Osteoblast (primary cell): ENCODE data around the gene TRIM69. TPM values are rescaled to one million over a fixed set of nuclear protein-coding genes. Genes with fewer than 3 reads are reported as not detected.
A peak's percentile ranks its signal among the peaks of the same experiment; 100 is the strongest.
"Not testable (repeated sequence)": the region's sequence is repeated elsewhere in the genome, so short reads cannot be mapped to it uniquely, and the experiment has no call there.

Source experiments
- DNase-seq: peaks from one replicate; pipeline ENCODE4 v3.0.0; 2011; ENCODE audit warnings: low spot score, mixed read lengths; ENCODE audit not compliant: insufficient read length; ENCODE audit errors: missing footprints
- H2AFZ ChIP-seq: 2 replicates; pipeline ENCODE4 v1.6.0; 2011; ENCODE audit warnings: mild to moderate bottlenecking, low read length
- H3K27ac ChIP-seq: 2 replicates; pipeline ENCODE4 v1.5.1; 2011; ENCODE audit warnings: mild to moderate bottlenecking, low read depth, low read length, moderate library complexity
- H3K27me3 ChIP-seq: 2 replicates; pipeline ENCODE4 v1.6.0; 2012; ENCODE audit warnings: mild to moderate bottlenecking, control low read depth, inconsistent platforms, low read length, moderate library complexity; ENCODE audit not compliant: insufficient read depth
- H3K36me3 ChIP-seq: 2 replicates; pipeline ENCODE4 v1.5.1; 2011; ENCODE audit warnings: mild to moderate bottlenecking, low read length, control low read depth, moderate library complexity; ENCODE audit not compliant: insufficient read depth
- H3K4me1 ChIP-seq: 2 replicates; pipeline ENCODE4 v1.5.1; 2011; ENCODE audit warnings: mild to moderate bottlenecking, low read length, control low read depth, moderate library complexity; ENCODE audit not compliant: insufficient read depth
- H3K4me2 ChIP-seq: 2 replicates; pipeline ENCODE4 v1.6.0; 2011; ENCODE audit warnings: mild to moderate bottlenecking, low read length; ENCODE audit not compliant: insufficient read depth
- H3K4me3 ChIP-seq: fragments of 200-600 bp; sonication (generic); 3 replicates; pipeline ENCODE4 v1.5.1; 2012; ENCODE audit warnings: mild to moderate bottlenecking, low read length, inconsistent platforms; ENCODE audit not compliant: insufficient read depth
- H3K79me2 ChIP-seq: 2 replicates; pipeline ENCODE4 v1.6.0; 2012; ENCODE audit warnings: mild to moderate bottlenecking, low read length, control low read depth, inconsistent platforms; ENCODE audit not compliant: insufficient read depth
- H3K9me3 ChIP-seq: 2 replicates; pipeline ENCODE4 v1.5.1; 2011; ENCODE audit warnings: low read depth, low read length, control low read depth
- H4K20me1 ChIP-seq: 2 replicates; pipeline ENCODE4 v1.6.0; 2012; ENCODE audit warnings: mild to moderate bottlenecking, low read length, control low read depth; ENCODE audit not compliant: insufficient read depth
- total RNA-seq: library from RNA; depleted of rRNA; stranded (reverse); fragments of >200 nt; gene quantifications from 2 replicates; pipeline ENCODE4 v1.2.3, GENCODE V29; 2012
- TF ChIP-seq, protein P1 (sequence below): IDR thresholded peaks from 2 replicates; pipeline ENCODE4 v1.5.1; 2011; ENCODE audit warnings: mild to moderate bottlenecking, low read depth, low read length, moderate library complexity; ENCODE audit errors: extremely low read depth

Gene TRIM69
- total RNA-seq, 1 donor = 9.4 TPM

GRCh38 chr15:44735482-44736180 is 697 bp upstream of the TRIM69 start:
- TF ChIP-seq, protein P1, sequence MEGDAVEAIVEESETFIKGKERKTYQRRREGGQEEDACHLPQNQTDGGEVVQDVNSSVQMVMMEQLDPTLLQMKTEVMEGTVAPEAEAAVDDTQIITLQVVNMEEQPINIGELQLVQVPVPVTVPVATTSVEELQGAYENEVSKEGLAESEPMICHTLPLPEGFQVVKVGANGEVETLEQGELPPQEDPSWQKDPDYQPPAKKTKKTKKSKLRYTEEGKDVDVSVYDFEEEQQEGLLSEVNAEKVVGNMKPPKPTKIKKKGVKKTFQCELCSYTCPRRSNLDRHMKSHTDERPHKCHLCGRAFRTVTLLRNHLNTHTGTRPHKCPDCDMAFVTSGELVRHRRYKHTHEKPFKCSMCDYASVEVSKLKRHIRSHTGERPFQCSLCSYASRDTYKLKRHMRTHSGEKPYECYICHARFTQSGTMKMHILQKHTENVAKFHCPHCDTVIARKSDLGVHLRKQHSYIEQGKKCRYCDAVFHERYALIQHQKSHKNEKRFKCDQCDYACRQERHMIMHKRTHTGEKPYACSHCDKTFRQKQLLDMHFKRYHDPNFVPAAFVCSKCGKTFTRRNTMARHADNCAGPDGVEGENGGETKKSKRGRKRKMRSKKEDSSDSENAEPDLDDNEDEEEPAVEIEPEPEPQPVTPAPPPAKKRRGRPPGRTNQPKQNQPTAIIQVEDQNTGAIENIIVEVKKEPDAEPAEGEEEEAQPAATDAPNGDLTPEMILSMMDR = no peak
- Histone ChIP-seq H3K36me3 (peaks cover 5% of the 10 kb centered on the region), H3K4me2 (peak overlapping the region; percentile 70), H4K20me1 (no peaks in the 10 kb centered on the region), H3K79me2 (peaks cover under 1% of the 10 kb centered on the region), H3K4me1 (peaks cover 17% of the 10 kb centered on the region), H3K27ac (peak overlapping the region; percentile 27), H3K4me3 (peak overlapping the region; percentile 15), H3K27me3 (no peaks in the 10 kb centered on the region), H2AFZ (peak overlapping the region; percentile 75), H3K9me3 (no peaks in the 10 kb centered on the region)
- DNase-seq = no peak

GRCh38 chr15:44738340-44738984 is 2.1 kb downstream of the TRIM69 start:
- H3K4me3 ChIP-seq = no peak overlapping the region
- H3K79me2 ChIP-seq = no peaks in the 10 kb centered on the region
- H3K4me1 ChIP-seq = peaks cover 17% of the 10 kb centered on the region
- no peaks in the 10 kb centered on the region for H3K36me3 ChIP-seq
- no peak overlapping the region for H3K27ac ChIP-seq
- no peak overlapping the region for H2AFZ ChIP-seq
- H3K9me3 ChIP-seq = no peaks in the 10 kb centered on the region
- TF ChIP-seq, protein P1 = peak; percentile 73
- no peaks in the 10 kb centered on the region for H3K27me3 ChIP-seq
- no peak overlapping the region for H3K4me2 ChIP-seq
- no peaks in the 10 kb centered on the region for H4K20me1 ChIP-seq
- DNase-seq = no peak

DNA sequence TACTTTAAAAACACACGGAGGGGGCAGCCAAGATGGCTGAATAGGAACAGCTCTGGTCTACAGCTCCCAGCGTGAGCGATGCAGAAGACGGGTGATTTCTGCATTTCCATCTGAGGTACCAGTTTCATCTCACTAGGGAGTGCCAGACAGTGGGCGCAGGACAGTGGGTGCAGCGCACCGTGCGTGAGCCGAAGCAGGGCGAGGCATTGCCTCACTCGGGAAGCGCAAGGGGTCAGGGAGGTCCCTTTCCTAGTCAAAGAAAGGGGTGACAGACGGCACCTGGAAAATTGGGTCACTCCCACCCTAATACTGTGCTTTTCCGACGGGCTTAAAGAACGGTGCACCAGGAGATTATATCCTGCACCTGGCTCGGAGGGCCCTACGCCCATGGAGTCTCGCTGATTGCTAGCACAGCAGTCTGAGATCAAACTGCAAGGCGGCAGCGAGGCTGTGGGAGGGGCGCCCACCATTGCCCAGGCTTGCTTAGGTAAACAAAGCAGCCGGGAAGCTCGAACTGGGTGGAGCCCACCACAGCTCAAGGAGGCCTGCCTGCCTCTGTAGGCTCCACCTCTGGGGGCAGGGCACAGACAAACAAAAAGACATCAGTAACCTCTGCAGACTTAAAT is 3.0 kb downstream of the TRIM69 start:
- H3K4me3 ChIP-seq, DNase-seq, H4K20me1 ChIP-seq, H3K36me3 ChIP-seq, H3K79me2 ChIP-seq, H3K4me2 ChIP-seq, H2AFZ ChIP-seq, H3K27ac ChIP-seq, H3K27me3 ChIP-seq, H3K9me3 ChIP-seq: not testable (repeated sequence)
- peaks cover 17% of the 10 kb centered on the region for H3K4me1 ChIP-seq

DNA sequence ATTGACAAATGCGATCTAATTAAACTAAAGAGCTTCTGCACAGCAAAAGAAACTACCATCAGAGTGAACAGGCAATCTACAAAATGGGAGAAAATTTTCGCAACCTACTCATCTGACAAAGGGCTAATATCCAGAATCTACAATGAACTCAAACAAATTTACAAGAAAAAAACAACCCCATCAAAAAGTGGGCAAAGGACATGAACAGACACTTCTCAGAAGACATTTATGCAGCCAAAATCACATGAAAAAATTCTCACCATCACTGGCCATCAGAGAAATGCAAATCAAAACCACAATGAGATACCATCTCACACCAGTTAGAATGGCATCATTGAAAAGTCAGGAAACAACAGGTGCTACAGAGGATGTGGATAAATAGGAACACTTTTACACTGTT is 7.1 kb downstream of the TRIM69 start:
- H3K4me1 ChIP-seq, DNase-seq: not testable (repeated sequence)

More for the DNA sequence above, 7.1 kb downstream of the TRIM69 start:
- not testable (repeated sequence) for H3K79me2 ChIP-seq, H3K4me3 ChIP-seq, H3K36me3 ChIP-seq, H3K9me3 ChIP-seq, H4K20me1 ChIP-seq, H3K27ac ChIP-seq, H3K4me2 ChIP-seq, H3K27me3 ChIP-seq, H2AFZ ChIP-seq
